SK-N-SH treated with all-trans-retinoic acid at 6 μM for 48 hours (cell line): Measurements from ENCODE around the gene PLAGL2.

Source experiments
- ESRRG ChIP-seq: fragments of 250-450 bp; sonication (Bioruptor Pico); IDR thresholded peaks from 2 replicates; pipeline ENCODE4 v1.6.1; 2021; ENCODE audit warnings: mild to moderate bottlenecking
- ISL1 ChIP-seq: fragments of 250-450 bp; sonication (Bioruptor Pico); IDR thresholded peaks from 2 replicates; pipeline ENCODE4 v2.1.2; 2022; ENCODE audit warnings: mild to moderate bottlenecking, moderate library complexity
- OSR1 ChIP-seq: fragments of 250-450 bp; sonication (Bioruptor Pico); IDR thresholded peaks from 2 replicates; pipeline ENCODE4 v1.8.0; 2022; ENCODE audit warnings: moderate library complexity, mild to moderate bottlenecking, inconsistent platforms
- PPARA ChIP-seq: fragments of 250-450 bp; sonication (Bioruptor Pico); IDR thresholded peaks from 2 replicates; pipeline ENCODE4 v1.5.0; 2020; ENCODE audit warnings: mild to moderate bottlenecking, borderline replicate concordance
- RARB ChIP-seq: fragments of 250-450 bp; sonication (Bioruptor Pico); IDR thresholded peaks from 2 replicates; pipeline ENCODE4 v1.8.0; 2021; ENCODE audit warnings: mild to moderate bottlenecking, moderate library complexity
- TCF4 ChIP-seq: fragments of 250-450 bp; sonication (Bioruptor Pico); IDR thresholded peaks from 2 replicates; pipeline ENCODE4 v1.8.0; 2021; ENCODE audit warnings: mild to moderate bottlenecking, moderate library complexity, borderline replicate concordance
- ZFP3 ChIP-seq: fragments of 250-450 bp; sonication (Bioruptor Pico); IDR thresholded peaks from 2 replicates; pipeline ENCODE4 v1.5.0; 2020; ENCODE audit warnings: mild to moderate bottlenecking, moderate library complexity
- ZFP30 ChIP-seq: fragments of 450-650 bp; formaldehyde crosslinking; IDR thresholded peaks from 2 replicates; pipeline ENCODE4 v1.5.0; 2022; ENCODE audit warnings: mild to moderate bottlenecking, moderate library complexity
- ZNF70 ChIP-seq: fragments of 450-650 bp; formaldehyde crosslinking; IDR thresholded peaks from 2 replicates; pipeline ENCODE4 v1.5.0; 2020; ENCODE audit warnings: mild to moderate bottlenecking, moderate library complexity
- TF ChIP-seq, protein P1 (sequence below): fragments of 250-450 bp; sonication (Bioruptor Pico); IDR thresholded peaks from 2 replicates; pipeline ENCODE4 v1.5.1; 2020; ENCODE audit warnings: low read depth, mild to moderate bottlenecking, moderate library complexity

DNA sequence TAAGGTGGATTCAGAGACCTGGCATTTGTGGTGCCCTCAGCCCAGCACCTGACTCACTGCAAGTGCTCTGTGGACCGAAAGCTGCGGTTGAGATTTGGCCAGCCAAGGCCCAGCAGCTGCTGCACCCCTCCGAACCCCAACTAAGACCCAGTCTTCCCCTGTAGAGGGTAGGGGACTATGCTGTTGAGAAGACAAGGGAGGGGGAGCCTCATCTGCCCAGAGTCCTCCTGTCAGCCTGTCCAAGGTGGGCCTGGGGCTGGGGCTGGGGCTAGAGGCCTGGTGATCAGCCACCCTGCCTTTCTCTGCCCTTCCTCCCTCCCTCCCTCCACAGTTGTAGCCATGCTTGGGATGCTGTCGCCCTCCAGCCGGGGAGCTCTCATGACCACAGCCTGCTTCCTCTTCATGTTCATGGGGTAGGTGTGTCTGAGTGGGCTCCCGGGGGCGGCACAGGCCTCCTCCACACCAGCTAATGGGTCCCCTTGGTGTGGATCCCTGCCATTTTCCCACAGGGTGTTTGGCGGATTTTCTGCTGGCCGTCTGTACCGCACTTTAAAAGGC, 57.2 kb downstream of the PLAGL2 start:
- TF ChIP-seq ZFP30 (CRISPR knock-in tag): no peak
- TF ChIP-seq TCF4 (CRISPR knock-in tag): no peak
- TF ChIP-seq ZFP3 (CRISPR knock-in tag): no peak
- TF ChIP-seq ZNF70: no peak
- no peak for TF ChIP-seq PPARA (CRISPR knock-in tag)
- TF ChIP-seq, protein P1, sequence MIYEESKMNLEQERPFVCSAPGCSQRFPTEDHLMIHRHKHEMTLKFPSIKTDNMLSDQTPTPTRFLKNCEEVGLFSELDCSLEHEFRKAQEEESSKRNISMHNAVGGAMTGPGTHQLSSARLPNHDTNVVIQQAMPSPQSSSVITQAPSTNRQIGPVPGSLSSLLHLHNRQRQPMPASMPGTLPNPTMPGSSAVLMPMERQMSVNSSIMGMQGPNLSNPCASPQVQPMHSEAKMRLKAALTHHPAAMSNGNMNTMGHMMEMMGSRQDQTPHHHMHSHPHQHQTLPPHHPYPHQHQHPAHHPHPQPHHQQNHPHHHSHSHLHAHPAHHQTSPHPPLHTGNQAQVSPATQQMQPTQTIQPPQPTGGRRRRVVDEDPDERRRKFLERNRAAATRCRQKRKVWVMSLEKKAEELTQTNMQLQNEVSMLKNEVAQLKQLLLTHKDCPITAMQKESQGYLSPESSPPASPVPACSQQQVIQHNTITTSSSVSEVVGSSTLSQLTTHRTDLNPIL (CRISPR knock-in tag): no peak
- no peak for TF ChIP-seq ISL1
- TF ChIP-seq RARB: no peak
- TF ChIP-seq ESRRG: no peak
- TF ChIP-seq OSR1 (CRISPR knock-in tag): no peak
